Activated CD4-positive, alpha-beta memory T cell treated with anti-CD3 and anti-CD28 coated beads, Interleukin-2, amount 10 ng/mL, durations not matched to agents 7 days and 5 days (primary cell): Measurements from ENCODE around the gene SYNC. TPM values are rescaled to one million over a fixed set of nuclear protein-coding genes. Genes with fewer than 3 reads are reported as not detected.
"Not testable (repeated sequence)": the region's sequence is repeated elsewhere in the genome, so short reads cannot be mapped to it uniquely, and the experiment has no call there.

Experiments
- CTCF ChIA-PET: fragments of 350-600 bp; sonication (Branson Sonifier 250); formaldehyde crosslinking; loops from one replicate; lab custom pipeline; 2021; ENCODE audit warnings: antibody characterized with exemption, inconsistent platforms; lab: Charles Lee
- POLR2A ChIA-PET: fragments of 350-600 bp; sonication (Branson Sonifier 250); formaldehyde crosslinking; loops from one replicate; lab custom pipeline; 2021; ENCODE audit warnings: antibody characterized with exemption; lab: Charles Lee
- DNase-seq: peaks from one replicate; pipeline ENCODE4 v3.0.0-alpha.2; 2020
- H3K27ac Mint-ChIP-seq: one replicate; pipeline ENCODE4 v1.8.0; 2021; ENCODE audit warnings: mild to moderate bottlenecking, mixed read lengths
- H3K27me3 Mint-ChIP-seq: one replicate; pipeline ENCODE4 v1.8.0; 2021; ENCODE audit warnings: mixed read lengths
- H3K36me3 Mint-ChIP-seq: one replicate; pipeline ENCODE4 v1.8.0; 2021; ENCODE audit warnings: low read depth, mixed read lengths
- H3K4me1 Mint-ChIP-seq: one replicate; pipeline ENCODE4 v1.8.0; 2021; ENCODE audit warnings: mixed read lengths
- H3K4me3 Mint-ChIP-seq: one replicate; pipeline ENCODE4 v1.8.0; 2021; ENCODE audit warnings: mild to moderate bottlenecking, mixed read lengths
- H3K9me3 Mint-ChIP-seq: one replicate; pipeline ENCODE4 v1.8.0; 2021; ENCODE audit warnings: mixed read lengths
- total RNA-seq, 2 experiments: library from RNA; stranded (reverse); gene quantifications; one replicate each; pipeline ENCODE4 v1.2.3, GENCODE V29; 2021

The SYNC gene
- total RNA-seq, 2 experiments from 2014 or later, result not detected

GRCh38 chr1:32701951-32702598, 495 bp downstream of the SYNC start:
- Mint-ChIP-seq H3K9me3 (no peaks in the 10 kb centered on the region), H3K27ac (no peak overlapping the region), H3K36me3 (no peaks in the 10 kb centered on the region), H3K4me1 (peaks cover 11% of the 10 kb centered on the region), H3K4me3 (no peak overlapping the region), H3K27me3 (peaks cover 33% of the 10 kb centered on the region)
- CTCF ChIA-PET, result interaction anchor here (1.2 to 2.0 kb wide), 2 partner anchors 10 to 71 kb away, joined by 3 to 6 read pairs; no protein-coding TSS in a partner anchor
- POLR2A ChIA-PET, result no interaction called here
- DNase-seq, result no peak

GRCh38 chr1:32701421-32701911, 1.1 kb downstream of the SYNC start:
- CTCF ChIA-PET, result interaction anchor here (0.6 to 2.0 kb wide), 3 partner anchors 11 to 91 kb away, joined by 3 to 6 read pairs (median 3); no protein-coding TSS in a partner anchor
- POLR2A ChIA-PET, result no interaction called here
- no peaks in the 10 kb centered on the region for H3K9me3 Mint-ChIP-seq
- no peak overlapping the region for H3K4me3 Mint-ChIP-seq
- H3K27ac Mint-ChIP-seq, result no peak overlapping the region
- DNase-seq, result no peak
- peaks cover 11% of the 10 kb centered on the region for H3K4me1 Mint-ChIP-seq
- H3K27me3 Mint-ChIP-seq, result peaks cover 33% of the 10 kb centered on the region
- H3K36me3 Mint-ChIP-seq, result no peaks in the 10 kb centered on the region

- H3K27me3 Mint-ChIP-seq, result peaks cover 13% of the 10 kb centered on the region
- H3K36me3 Mint-ChIP-seq, DNase-seq, H3K27ac Mint-ChIP-seq, H3K4me3 Mint-ChIP-seq, POLR2A ChIA-PET, H3K9me3 Mint-ChIP-seq: not testable (repeated sequence)
- peaks cover 13% of the 10 kb centered on the region for H3K4me1 Mint-ChIP-seq
- CTCF ChIA-PET, result interaction anchor here (2.6 kb wide), 1 partner anchor 15 kb away, joined by 8 read pairs; no protein-coding TSS in a partner anchor
Observed at GRCh38 chr1:32696996-32697395, 5.6 kb downstream of the SYNC start.

- H3K27ac Mint-ChIP-seq, result no peak overlapping the region
- POLR2A ChIA-PET, result interaction anchor here (0.6 to 0.7 kb wide), 2 partner anchors 10 to 122 kb away, joined by 3 read pairs; no protein-coding TSS in a partner anchor
- DNase-seq, result no peak
- no peaks in the 10 kb centered on the region for H3K9me3 Mint-ChIP-seq
- H3K4me1 Mint-ChIP-seq, result peaks cover 10% of the 10 kb centered on the region
- H3K36me3 Mint-ChIP-seq, result no peaks in the 10 kb centered on the region
- H3K27me3 Mint-ChIP-seq, result peaks cover 4% of the 10 kb centered on the region
- H3K4me3 Mint-ChIP-seq, result no peak overlapping the region
- CTCF ChIA-PET, result interaction anchor here (2.4 kb wide), 1 partner anchor 17 kb away, joined by 13 read pairs; no protein-coding TSS in a partner anchor
Observed at GRCh38 chr1:32696041-32696440, 6.5 kb downstream of the SYNC start.

GRCh38 chr1:32695098-32695904, 7.3 kb downstream of the SYNC start:
- Mint-ChIP-seq H3K27ac (no peak overlapping the region), H3K4me1 (peaks cover 10% of the 10 kb centered on the region), H3K9me3 (no peaks in the 10 kb centered on the region), H3K4me3 (no peak overlapping the region), H3K36me3 (no peaks in the 10 kb centered on the region), H3K27me3 (peaks cover 3% of the 10 kb centered on the region)
- no peak for DNase-seq
- ChIA-PET POLR2A (interaction anchor here (0.6 to 0.7 kb wide), 2 partner anchors 11 to 123 kb away, joined by 3 read pairs; no protein-coding TSS in a partner anchor), CTCF (interaction anchor here (2.4 kb wide), 1 partner anchor 17 kb away, joined by 13 read pairs; no protein-coding TSS in a partner anchor)

- CTCF ChIA-PET, result interaction anchor here (1.0 to 2.4 kb wide), 2 partner anchors 19 kb away, joined by 3 to 13 read pairs; no protein-coding TSS in a partner anchor
- Mint-ChIP-seq H3K27me3 (no peaks in the 10 kb centered on the region), H3K27ac (no peak overlapping the region), H3K9me3 (no peaks in the 10 kb centered on the region), H3K36me3 (no peaks in the 10 kb centered on the region), H3K4me1 (peaks cover 10% of the 10 kb centered on the region), H3K4me3 (no peak overlapping the region)
- no peak for DNase-seq
- POLR2A ChIA-PET, result no interaction called here
Observed at GRCh38 chr1:32693455-32694174, 9.0 kb downstream of the SYNC start.

- no peak overlapping the region for H3K27ac Mint-ChIP-seq
Observed at GRCh38 chr1:32686387-32686786, 16.2 kb downstream of the SYNC start.

GRCh38 chr1:32685498-32685897, 17.1 kb downstream of the SYNC start:
- no peaks in the 10 kb centered on the region for H3K9me3 Mint-ChIP-seq
- H3K4me1 Mint-ChIP-seq, result peaks cover 1% of the 10 kb centered on the region
- POLR2A ChIA-PET, result no interaction called here
- H3K27me3 Mint-ChIP-seq, result no peaks in the 10 kb centered on the region
- H3K27ac Mint-ChIP-seq, result no peak overlapping the region
- H3K4me3 Mint-ChIP-seq, result no peak overlapping the region
- no peak for DNase-seq
- CTCF ChIA-PET, result interaction anchor here (0.5 kb wide), 1 partner anchor 158 kb away, joined by 4 read pairs; no protein-coding TSS in a partner anchor
- peaks cover 44% of the 10 kb centered on the region for H3K36me3 Mint-ChIP-seq

More at GRCh38 chr1:32686387-32686786, 16.2 kb downstream of the SYNC start:
- H3K4me1 Mint-ChIP-seq, result peaks cover 1% of the 10 kb centered on the region
- DNase-seq, result no peak
- H3K36me3 Mint-ChIP-seq, result peaks cover 35% of the 10 kb centered on the region
- no peaks in the 10 kb centered on the region for H3K27me3 Mint-ChIP-seq
- no peaks in the 10 kb centered on the region for H3K9me3 Mint-ChIP-seq
- CTCF ChIA-PET, result no interaction called here
- H3K4me3 Mint-ChIP-seq, result no peak overlapping the region
- POLR2A ChIA-PET, result no interaction called here

- Mint-ChIP-seq H3K4me1 (peaks cover 1% of the 10 kb centered on the region), H3K27me3 (no peaks in the 10 kb centered on the region), H3K36me3 (peaks cover 55% of the 10 kb centered on the region), H3K4me3 (no peak overlapping the region), H3K9me3 (no peaks in the 10 kb centered on the region), H3K27ac (peak overlapping the region; percentile 23)
- DNase-seq, result no peak
- ChIA-PET POLR2A (no interaction called here), CTCF (interaction anchor here (0.9 kb wide), 1 partner anchor 283 kb away, joined by 3 read pairs; no protein-coding TSS in a partner anchor)
Observed at GRCh38 chr1:32684167-32684811, 18.3 kb downstream of the SYNC start.

- no peak overlapping the region for H3K4me3 Mint-ChIP-seq
- H3K4me1 Mint-ChIP-seq, result peaks cover 1% of the 10 kb centered on the region
- no peak for DNase-seq
- no peaks in the 10 kb centered on the region for H3K27me3 Mint-ChIP-seq
- no peaks in the 10 kb centered on the region for H3K9me3 Mint-ChIP-seq
- H3K36me3 Mint-ChIP-seq, result peaks cover 57% of the 10 kb centered on the region
- ChIA-PET POLR2A (no interaction called here), CTCF (no interaction called here)
- no peak overlapping the region for H3K27ac Mint-ChIP-seq
Observed at GRCh38 chr1:32683397-32683796, 19.2 kb downstream of the SYNC start.

- Mint-ChIP-seq H3K9me3 (no peaks in the 10 kb centered on the region), H3K36me3 (peaks cover 65% of the 10 kb centered on the region), H3K4me1 (peaks cover 1% of the 10 kb centered on the region), H3K4me3 (no peak overlapping the region), H3K27me3 (no peaks in the 10 kb centered on the region), H3K27ac (no peak overlapping the region)
- CTCF ChIA-PET, result no interaction called here
- no peak for DNase-seq
- POLR2A ChIA-PET, result no interaction called here
Observed at GRCh38 chr1:32681999-32682398, 20.6 kb downstream of the SYNC start.

GRCh38 chr1:32681509-32681908, 21.1 kb downstream of the SYNC start:
- DNase-seq, result no peak
- Mint-ChIP-seq H3K27me3 (no peaks in the 10 kb centered on the region), H3K27ac (no peak overlapping the region), H3K36me3 (peaks cover 64% of the 10 kb centered on the region), H3K4me3 (no peak overlapping the region), H3K9me3 (no peaks in the 10 kb centered on the region), H3K4me1 (peaks cover 1% of the 10 kb centered on the region)
- ChIA-PET POLR2A (no interaction called here), CTCF (no interaction called here)
